ENCODE results near the gene DLX2.
"Not testable (repeated sequence)": the region's sequence is repeated elsewhere in the genome, so short reads cannot be mapped to it uniquely, and the experiment has no call there.

Gene DLX2

GRCh38 chr2:172102391-172103359 lies at the start of gene DLX2:
Gene DLX2 (minus strand): TSS chr2:172102900. CDS start chr2:172102538, 362 bp downstream.
- peak; percentile 93 for DNase-seq

- DNase-seq, result no peak
Observed at GRCh38 chr2:172147944-172148650, 45.4 kb upstream of the DLX2 start.

- DNase-seq, result no peak
Observed at GRCh38 chr2:172143817-172144216, 41.1 kb upstream of the DLX2 start.

GRCh38 chr2:172138727-172139126 lies 36.0 kb upstream of the DLX2 start:
- DNase-seq, result not testable (repeated sequence)

GRCh38 chr2:172137943-172138342 lies 35.2 kb upstream of the DLX2 start:
- no peak for DNase-seq

- no peak for DNase-seq
Observed at GRCh38 chr2:172137109-172137508, 34.4 kb upstream of the DLX2 start.

- DNase-seq, result no peak
Observed at GRCh38 chr2:172135446-172135845, 32.7 kb upstream of the DLX2 start.

GRCh38 chr2:172134270-172134669 lies 31.6 kb upstream of the DLX2 start:
- no peak for DNase-seq

GRCh38 chr2:172131713-172132555 lies 29.2 kb upstream of the DLX2 start:
- no peak for DNase-seq

- no peak for DNase-seq
Observed at GRCh38 chr2:172129404-172129803, 26.7 kb upstream of the DLX2 start.

GRCh38 chr2:172128484-172128883 lies 25.8 kb upstream of the DLX2 start:
- no peak for DNase-seq

- DNase-seq, result no peak
Observed at GRCh38 chr2:172120118-172120517, 17.4 kb upstream of the DLX2 start.

GRCh38 chr2:172119089-172119488 lies 16.4 kb upstream of the DLX2 start:
- DNase-seq, result no peak

GRCh38 chr2:172116107-172116506 lies 13.4 kb upstream of the DLX2 start:
- no peak for DNase-seq

- DNase-seq, result no peak
Observed at GRCh38 chr2:172114579-172114978, 11.9 kb upstream of the DLX2 start.

GRCh38 chr2:172114176-172114575 lies 11.5 kb upstream of the DLX2 start:
- DNase-seq, result not testable (repeated sequence)

GRCh38 chr2:172113617-172114016 lies 10.9 kb upstream of the DLX2 start:
- DNase-seq, result no peak

- DNase-seq, result no peak
Observed at GRCh38 chr2:172109988-172110811, 7.5 kb upstream of the DLX2 start.

GRCh38 chr2:172109256-172109987 lies 6.7 kb upstream of the DLX2 start:
- no peak for DNase-seq

GRCh38 chr2:172108587-172108930 lies 5.9 kb upstream of the DLX2 start:
- no peak for DNase-seq

Data from NCI-H1436 treated with DMSO at 0.1 percent for 48 hours (cell line).